ENCODE measurements around the gene PPIG. TPM values are rescaled to one million over a fixed set of nuclear protein-coding genes. Genes with fewer than 3 reads are reported as not detected.
"Not testable (repeated sequence)": the region's sequence is repeated elsewhere in the genome, so short reads cannot be mapped to it uniquely, and the experiment has no call there.

Gene PPIG
- total and polyA plus RNA-seq, 4 experiments from 2014 or later: 36.8 to 103 (median 81.1) TPM

DNA sequence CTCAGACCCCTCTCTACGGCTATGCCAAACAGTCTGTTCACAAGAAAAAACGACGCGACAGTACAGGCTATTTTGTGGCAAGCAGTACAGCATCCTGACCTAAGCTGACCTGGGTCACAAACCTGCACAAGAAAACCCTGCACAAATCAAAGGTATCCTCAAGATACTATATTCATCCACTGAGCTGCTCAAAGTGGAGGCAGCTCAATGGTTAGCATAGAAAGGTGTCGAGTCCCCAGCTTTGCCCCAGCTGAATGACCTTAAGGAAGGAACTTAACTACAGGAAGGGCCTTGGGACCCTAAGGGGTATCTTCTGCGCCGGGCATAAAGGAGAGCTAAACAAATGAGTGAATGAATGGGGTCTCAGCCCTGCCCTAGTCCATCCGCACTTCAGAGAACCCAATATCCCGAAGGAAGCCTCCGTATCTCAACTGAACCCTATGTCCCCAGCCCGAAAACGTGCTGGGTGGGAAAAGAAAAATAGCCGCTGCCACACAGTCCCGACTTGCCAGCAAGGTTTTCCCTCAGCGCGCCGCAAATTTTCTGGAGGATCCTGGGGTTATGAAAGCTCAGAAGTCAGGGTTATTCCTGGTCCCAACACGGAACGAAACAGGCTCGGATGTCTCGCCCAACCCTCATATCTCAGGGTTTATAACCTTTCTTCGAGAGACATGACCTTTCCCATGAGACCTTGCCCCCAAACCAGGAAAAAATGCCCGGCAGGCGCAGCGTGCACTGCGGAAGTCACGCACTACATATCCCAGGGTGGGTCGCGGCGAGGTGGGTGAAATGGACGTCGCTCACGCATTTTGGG lies 10.8 kb upstream of the PPIG start, which contains the start of gene FASTKD1:
Gene FASTKD1, minus strand, starts transcription at position 706 of the 814 bp plus-strand sequence. CDS start 1,836 bp downstream, outside the sequence.
- no peaks in the 10 kb centered on the region for H3K9me3 ChIP-seq (ENCODE audit: control insufficient read depth in 1 of 2, low read length in 2 of 2)
- CTCF ChIA-PET (ENCODE audit: partially characterized antibody): interaction anchor here (0.9 to 1.9 kb wide), 5 partner anchors 9 to 251 kb away, joined by 3 to 10 read pairs (median 5); partner anchors contain the start of genes METTL5 and PPIG
- Mint-ChIP-seq H3K4me3 (peak within 1 kb of the TSS; percentile 95 to 99 (median 97)), H3K27ac (peak within 1 kb of the TSS; percentile 87 to 98 (median 95)), H3K36me3 (peaks cover 0 to 11% of the 10 kb centered on the region in 2 donors), H3K27me3 (peaks cover 2 to 3% of the 10 kb centered on the region in 2 donors), H3K9me3 (no peaks in the 10 kb centered on the region), H3K4me1 (peaks cover 14 to 32% (median 25%) of the 10 kb centered on the region in 4 donors)
- H3K27ac ChIP-seq (ENCODE audit: low read depth, low read length): peak within 1 kb of the TSS; percentile 82
- H3K4me3 ChIP-seq (ENCODE audit: low read length in 2 of 2): peak within 1 kb of the TSS; percentile 38 to 80
- H3K36me3 ChIP-seq (ENCODE audit: insufficient read depth, low read length): no peaks in the 10 kb centered on the region
- DNase-seq: peak; percentile 78 to 90 (median 82)
- intact Hi-C loops (cut with micrococcal nuclease): loop anchor here (1.0 to 5.0 kb wide), 6 partner anchors 11 to 254 kb away; partner anchors contain the start of genes BBS5, CFAP210, PHOSPHO2 and PPIG
- H3K4me1 ChIP-seq (ENCODE audit: insufficient read depth, low read length): peaks cover 12% of the 10 kb centered on the region
- POLR2A ChIA-PET (ENCODE audit: partially characterized antibody): interaction anchor here (0.6 to 4.0 kb wide), 8 partner anchors 8 to 225 kb away, joined by 3 to 41 read pairs (median 4); partner anchors contain the start of genes BBS5, PPIG and SSB
- no peaks in the 10 kb centered on the region for H3K27me3 ChIP-seq (ENCODE audit: insufficient read depth, low read length)

GRCh38 chr2:169573974-169574299 lies 10.2 kb upstream of the PPIG start:
- Histone ChIP-seq H3K36me3 (ENCODE audit: insufficient read depth, low read length) (no peaks in the 10 kb centered on the region), H3K27ac (ENCODE audit: low read depth, low read length) (peak overlapping the region; percentile 82), H3K4me1 (ENCODE audit: insufficient read depth, low read length) (peaks cover 12% of the 10 kb centered on the region), H3K27me3 (ENCODE audit: insufficient read depth, low read length) (no peaks in the 10 kb centered on the region), H3K4me3 (ENCODE audit: low read length in 2 of 2) (peak overlapping the region; percentile 38 to 80), H3K9me3 (ENCODE audit: control insufficient read depth in 1 of 2, low read length in 2 of 2) (no peaks in the 10 kb centered on the region)
- H3K27me3 Mint-ChIP-seq: peaks cover 2 to 3% of the 10 kb centered on the region in 2 donors
- H3K36me3 Mint-ChIP-seq: peaks cover 0 to 11% of the 10 kb centered on the region in 2 donors
- CTCF ChIA-PET (ENCODE audit: partially characterized antibody): interaction anchor here (1.5 to 1.9 kb wide), 3 partner anchors 9 to 251 kb away, joined by 5 to 10 read pairs (median 6); partner anchors contain the start of genes METTL5 and PPIG
- no peaks in the 10 kb centered on the region for H3K9me3 Mint-ChIP-seq
- intact Hi-C loops (cut with micrococcal nuclease): loop anchor here (1.0 to 5.0 kb wide), 6 partner anchors 10 to 253 kb away; partner anchors contain the start of genes BBS5, CFAP210, PHOSPHO2 and PPIG
- peaks cover 14 to 32% (median 25%) of the 10 kb centered on the region in 4 donors for H3K4me1 Mint-ChIP-seq
- DNase-seq: no peak
- H3K4me3 Mint-ChIP-seq: peak overlapping the region; percentile 95 to 99 (median 97)
- POLR2A ChIA-PET (ENCODE audit: partially characterized antibody): interaction anchor here (0.6 to 4.0 kb wide), 6 partner anchors 9 to 225 kb away, joined by 3 to 41 read pairs (median 6); partner anchors contain the start of genes PPIG and SSB
- H3K27ac Mint-ChIP-seq: peak overlapping the region; percentile 87 to 98 (median 95)

GRCh38 chr2:169574539-169574938 lies 9.6 kb upstream of the PPIG start:
- H3K27me3 ChIP-seq (ENCODE audit: insufficient read depth, low read length); DNase-seq; H3K36me3 Mint-ChIP-seq; H3K27ac ChIP-seq (ENCODE audit: low read depth, low read length); H3K9me3 Mint-ChIP-seq; H3K4me3 ChIP-seq (ENCODE audit: low read length in 2 of 2); H3K9me3 ChIP-seq (ENCODE audit: control insufficient read depth in 1 of 2, low read length in 2 of 2); CTCF ChIA-PET (ENCODE audit: partially characterized antibody); H3K27me3 Mint-ChIP-seq; H3K36me3 ChIP-seq (ENCODE audit: insufficient read depth, low read length): not testable (repeated sequence)
- Mint-ChIP-seq H3K4me3 (peak overlapping the region in 2 of 8 donors; percentile 45 to 48), H3K27ac (peak overlapping the region in 1 of 7 donors; percentile 57), H3K4me1 (peaks cover 14 to 30% (median 24%) of the 10 kb centered on the region in 4 donors)
- H3K4me1 ChIP-seq (ENCODE audit: insufficient read depth, low read length): peaks cover 12% of the 10 kb centered on the region
- intact Hi-C loops (cut with micrococcal nuclease): loop anchor here (5.0 kb wide), 1 partner anchor 97 kb away; the partner anchor contains the start of gene BBS5
- POLR2A ChIA-PET (ENCODE audit: partially characterized antibody): interaction anchor here (0.6 to 4.0 kb wide), 2 partner anchors 10 to 248 kb away, joined by 3 to 41 read pairs; partner anchors contain the start of gene PPIG

DNA sequence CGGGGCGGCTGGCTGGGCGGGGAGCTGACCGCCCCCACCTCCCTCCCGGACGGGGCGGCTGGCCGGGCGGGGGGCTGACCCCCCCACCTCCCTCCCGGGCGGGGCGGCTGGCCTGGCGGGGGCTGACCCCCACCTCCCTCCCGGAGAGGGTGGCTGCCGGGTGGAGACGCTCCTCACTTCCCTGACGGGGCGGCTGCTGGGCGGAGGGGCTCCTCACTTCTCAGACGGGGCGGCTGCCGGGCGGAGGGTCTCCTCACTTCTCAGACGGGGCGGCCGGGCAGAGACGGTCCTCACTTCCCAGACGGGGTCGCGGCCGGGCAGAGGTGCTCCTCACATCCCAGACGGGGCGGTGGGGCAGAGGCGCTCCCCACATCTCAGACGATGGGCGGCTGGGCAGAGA lies 8.9 kb upstream of the PPIG start:
- DNase-seq; H3K27me3 ChIP-seq (ENCODE audit: insufficient read depth, low read length); H3K9me3 ChIP-seq (ENCODE audit: control insufficient read depth in 1 of 2, low read length in 2 of 2); H3K27ac Mint-ChIP-seq; intact Hi-C loops (cut with micrococcal nuclease); H3K27ac ChIP-seq (ENCODE audit: low read depth, low read length); H3K36me3 ChIP-seq (ENCODE audit: insufficient read depth, low read length); H3K36me3 Mint-ChIP-seq; H3K27me3 Mint-ChIP-seq; H3K9me3 Mint-ChIP-seq; H3K4me3 Mint-ChIP-seq; H3K4me3 ChIP-seq (ENCODE audit: low read length in 2 of 2); CTCF ChIA-PET (ENCODE audit: partially characterized antibody): not testable (repeated sequence)
- peaks cover 12% of the 10 kb centered on the region for H3K4me1 ChIP-seq (ENCODE audit: insufficient read depth, low read length)
- POLR2A ChIA-PET (ENCODE audit: partially characterized antibody): interaction anchor here (0.6 to 4.0 kb wide), 2 partner anchors 9 to 247 kb away, joined by 3 to 41 read pairs; partner anchors contain the start of gene PPIG
- H3K4me1 Mint-ChIP-seq: peaks cover 11 to 24% (median 19%) of the 10 kb centered on the region in 4 donors

- Mint-ChIP-seq H3K9me3 (peaks cover 0 to 5% (median 2%) of the 10 kb centered on the region in 8 donors), H3K4me3 (no peak overlapping the region), H3K4me1 (peaks cover 2 to 3% (median 3%) of the 10 kb centered on the region in 4 donors), H3K36me3 (peaks cover 0 to 3% of the 10 kb centered on the region in 2 donors), H3K27ac (peak overlapping the region in 1 of 7 donors; percentile 44), H3K27me3 (peaks cover 2 to 3% of the 10 kb centered on the region in 2 donors)
- Histone ChIP-seq H3K4me1 (ENCODE audit: insufficient read depth, low read length) (no peaks in the 10 kb centered on the region), H3K9me3 (ENCODE audit: control insufficient read depth in 1 of 2, low read length in 2 of 2) (no peaks in the 10 kb centered on the region), H3K36me3 (ENCODE audit: insufficient read depth, low read length) (no peaks in the 10 kb centered on the region), H3K4me3 (ENCODE audit: low read length in 2 of 2) (no peak overlapping the region), H3K27ac (ENCODE audit: low read depth, low read length) (no peak overlapping the region), H3K27me3 (ENCODE audit: insufficient read depth, low read length) (no peaks in the 10 kb centered on the region)
- no peak for DNase-seq
- POLR2A ChIA-PET (ENCODE audit: partially characterized antibody): no interaction called here
- intact Hi-C loops (cut with micrococcal nuclease): no loop called here
- CTCF ChIA-PET (ENCODE audit: partially characterized antibody): no interaction called here
Observed at GRCh38 chr2:169579044-169579443, 5.1 kb upstream of the PPIG start.

DNA sequence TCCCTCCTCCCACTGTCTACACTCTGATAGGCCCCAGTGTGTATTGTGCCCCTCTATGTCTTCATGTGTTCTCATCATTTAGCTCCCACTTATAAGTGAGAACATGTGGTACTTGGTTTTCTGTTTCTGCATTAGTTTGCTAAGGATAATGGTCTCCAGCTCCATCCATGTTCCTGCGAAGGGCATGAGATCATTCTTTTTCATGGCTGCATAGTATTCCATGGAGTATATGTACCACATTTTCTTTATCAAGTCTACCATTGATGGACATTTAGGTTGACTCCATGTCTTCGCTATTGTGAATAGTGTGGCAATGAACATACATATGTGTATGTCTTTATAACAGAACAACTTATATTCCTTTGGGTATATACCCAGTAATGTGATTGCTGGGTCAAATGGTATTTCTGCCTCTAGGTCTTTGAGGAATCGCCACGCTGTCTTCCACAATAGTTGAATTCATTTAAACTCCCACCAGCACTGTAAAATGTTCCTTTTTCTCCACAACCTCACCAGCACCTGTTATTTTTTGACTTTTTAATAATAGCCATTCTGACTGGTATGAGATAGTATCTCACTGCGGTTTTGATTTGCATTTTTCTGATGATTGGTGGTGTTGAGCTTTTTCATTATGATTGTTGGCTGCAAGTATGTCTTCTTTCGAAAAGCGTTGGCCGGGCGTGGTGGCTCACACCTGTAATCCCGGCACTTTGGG lies 1.4 kb upstream of the PPIG start:
- intact Hi-C loops (cut with micrococcal nuclease): loop anchor here (5.0 kb wide), 1 partner anchor 1345 kb away; the partner anchor contains the start of gene GORASP2
- H3K9me3 Mint-ChIP-seq; H3K36me3 ChIP-seq (ENCODE audit: insufficient read depth, low read length); H3K27me3 Mint-ChIP-seq; H3K9me3 ChIP-seq (ENCODE audit: control insufficient read depth in 1 of 2, low read length in 2 of 2); H3K27ac ChIP-seq (ENCODE audit: low read depth, low read length); DNase-seq; H3K4me3 ChIP-seq (ENCODE audit: low read length in 2 of 2); H3K27me3 ChIP-seq (ENCODE audit: insufficient read depth, low read length): not testable (repeated sequence)
- peaks cover 0 to 15% of the 10 kb centered on the region in 2 donors for H3K36me3 Mint-ChIP-seq
- POLR2A ChIA-PET (ENCODE audit: partially characterized antibody): interaction anchor here (1.2 to 2.6 kb wide), 2 partner anchors 9 to 10 kb away, joined by 3 to 41 read pairs; partner anchors contain the start of gene FASTKD1
- H3K4me3 Mint-ChIP-seq: peak overlapping the region in 3 of 8 donors; percentile 23 to 50 (median 48)
- peaks cover 14 to 37% (median 26%) of the 10 kb centered on the region in 4 donors for H3K4me1 Mint-ChIP-seq
- CTCF ChIA-PET (ENCODE audit: partially characterized antibody): interaction anchor here (1.4 to 1.6 kb wide), 2 partner anchors 9 kb away, joined by 4 to 5 read pairs; partner anchors contain the start of gene FASTKD1
- H3K4me1 ChIP-seq (ENCODE audit: insufficient read depth, low read length): peaks cover 22% of the 10 kb centered on the region
- peak overlapping the region; percentile 25 to 99 (median 84) for H3K27ac Mint-ChIP-seq

All from CD4-positive, alpha-beta memory T cell (primary cell).